Liver (tissue), 9 donors: ENCODE measurements around the gene MFNG. TPM values are rescaled to one million over a fixed set of nuclear protein-coding genes. Genes with fewer than 3 reads are reported as not detected.

Source experiments
- DNase-seq: peaks from one replicate; pipeline ENCODE4 v3.0.0-alpha.2; 2017; ENCODE audit warnings: low spot score
- H3K27ac ChIP-seq, 2 donors: one replicate each; pipeline ENCODE4 v1.7.0; 2013; ENCODE audit warnings: inconsistent platforms in 2 of 2, low read length in 2 of 2, control low read depth in 1 of 2, low read depth in 1 of 2, mild to moderate bottlenecking in 1 of 2
- H3K27me3 ChIP-seq, 4 donors: one replicate each; pipeline versions ENCODE4 v1.6.1 to v1.7.0; 2013; ENCODE audit warnings: low read length in 3 of 4, inconsistent platforms in 1 of 4, mild to moderate bottlenecking in 1 of 4, moderate library complexity in 1 of 4; ENCODE audit not compliant: control insufficient read depth in 4 of 4, insufficient read depth in 4 of 4
- H3K36me3 ChIP-seq, 4 donors: one replicate each; pipeline versions ENCODE4 v1.6.1 to v1.7.0; 2013; ENCODE audit warnings: low read length in 3 of 4, mild to moderate bottlenecking in 3 of 4, low read depth in 1 of 4, moderate library complexity in 1 of 4; ENCODE audit not compliant: control insufficient read depth in 4 of 4, insufficient read depth in 3 of 4
- H3K4me1 ChIP-seq, 4 donors: one replicate each; pipeline versions ENCODE4 v1.6.1 to v1.7.0; 2013; ENCODE audit warnings: low read length in 3 of 4, mild to moderate bottlenecking in 3 of 4, moderate library complexity in 1 of 4; ENCODE audit not compliant: control insufficient read depth in 4 of 4, insufficient read depth in 4 of 4
- H3K4me3 ChIP-seq, 3 donors: one replicate each; pipeline versions ENCODE4 v1.6.1 to v1.7.0; 2013; ENCODE audit warnings: low read length in 3 of 3, control low read depth in 1 of 3, low read depth in 1 of 3, mild to moderate bottlenecking in 1 of 3
- H3K9ac ChIP-seq, 2 donors: one replicate each; pipeline ENCODE4 v1.7.0; 2013; ENCODE audit warnings: low read length in 2 of 2, mild to moderate bottlenecking in 2 of 2, moderate library complexity in 2 of 2, control low read depth in 1 of 2, low read depth in 1 of 2
- H3K9me3 ChIP-seq, 4 donors: one replicate each; pipeline versions ENCODE4 v1.6.1 to v1.7.0; 2013; ENCODE audit warnings: low read length in 3 of 4; ENCODE audit not compliant: control insufficient read depth in 4 of 4
- EGR1 ChIP-seq, 2 donors: IDR thresholded peaks; 2 replicates each; pipeline ENCODE4 v1.6.1; 2016 to 2018; ENCODE audit warnings: antibody characterized with exemption in 2 of 2, low read depth in 2 of 2
- FOXA1 ChIP-seq: IDR thresholded peaks from 2 replicates; pipeline ENCODE4 v1.6.1; 2016; ENCODE audit warnings: antibody characterized with exemption
- FOXA2 ChIP-seq: IDR thresholded peaks from 2 replicates; pipeline ENCODE4 v1.6.1; 2016; ENCODE audit warnings: antibody characterized with exemption
- GABPA ChIP-seq, 2 donors: IDR thresholded peaks in 1 of 2; conservative IDR thresholded peaks in 1 of 2; 2 replicates each; pipeline ENCODE4 v1.6.1; 2016; ENCODE audit warnings: antibody characterized with exemption in 2 of 2, mild to moderate bottlenecking in 1 of 2, moderate library complexity in 1 of 2
- HNF4A ChIP-seq, 2 donors: conservative IDR thresholded peaks; 2 replicates each; pipeline ENCODE4 v1.6.1; 2016; ENCODE audit warnings: antibody characterized with exemption in 2 of 2, mild to moderate bottlenecking in 2 of 2
- HNF4G ChIP-seq: IDR thresholded peaks from 2 replicates; pipeline ENCODE4 v1.6.1; 2016; ENCODE audit warnings: antibody characterized with exemption
- JUND ChIP-seq, 2 donors: IDR thresholded peaks; 2 replicates each; pipeline ENCODE4 v1.6.1; 2016; ENCODE audit warnings: antibody characterized with exemption in 2 of 2
- MAX ChIP-seq: IDR thresholded peaks from 2 replicates; pipeline ENCODE4 v1.6.1; 2016; ENCODE audit warnings: antibody characterized with exemption
- NR2F2 ChIP-seq: IDR thresholded peaks from 2 replicates; pipeline ENCODE4 v1.6.1; 2016; ENCODE audit warnings: antibody characterized with exemption
- RAD21 ChIP-seq, 2 donors: IDR thresholded peaks; 2 replicates each; pipeline ENCODE4 v1.6.1; 2016; ENCODE audit warnings: antibody characterized with exemption in 2 of 2, mild to moderate bottlenecking in 2 of 2
- RXRA ChIP-seq, 2 donors: IDR thresholded peaks; 2 replicates each; pipeline ENCODE4 v1.6.1; 2017 to 2018; ENCODE audit warnings: antibody characterized with exemption in 2 of 2, mild to moderate bottlenecking in 1 of 2
- SP1 ChIP-seq: IDR thresholded peaks from 2 replicates; pipeline ENCODE4 v1.6.1; 2018; ENCODE audit warnings: antibody characterized with exemption, mild to moderate bottlenecking
- TAF1 ChIP-seq: conservative IDR thresholded peaks from 2 replicates; pipeline ENCODE4 v1.6.1; 2016; ENCODE audit warnings: antibody characterized with exemption, mild to moderate bottlenecking
- YY1 ChIP-seq: IDR thresholded peaks from 2 replicates; pipeline ENCODE4 v1.6.1; 2016; ENCODE audit warnings: antibody characterized with exemption, mild to moderate bottlenecking
- WGBS: extraction: QIAGEN DNeasy Blood & Tissue Kit; methylation state at CpG from one replicate; pipeline ENCODE4 v1.1.7; 2013; 5-methylcytosine and 5-hydroxymethylcytosine counted together
- polyA plus RNA-seq, 2 donors: library from polyadenylated mRNA; stranded (reverse) in 1 of 2; unstranded in 1 of 2; fragments of 200-250 nt in 1 of 2; fragments of >200 nt in 1 of 2; fragmentation: Nextera tagmentation in 1 of 2; extraction: Ambion mirVana in 1 of 2; gene quantifications; one replicate each; pipeline versions ENCODE4 v1.2.1 to v1.2.3, GENCODE V29; 2013 to 2015
- total RNA-seq, 2 donors: library from RNA; depleted of rRNA; stranded (reverse); fragments of >200 nt; gene quantifications; one replicate each; pipeline ENCODE4 v1.2.3, GENCODE V29; 2014
- TF ChIP-seq, protein P1 (sequence below): fragments of 150-350 bp; IDR thresholded peaks from 2 replicates; pipeline ENCODE4 v1.5.1; 2017; ENCODE audit warnings: improper control_type of control experiment, low read depth, low read length; ENCODE audit not compliant: missing input control
- TF ChIP-seq, protein P2 (sequence below): IDR thresholded peaks from 2 replicates; pipeline ENCODE4 v1.6.1; 2016; ENCODE audit warnings: antibody characterized with exemption, mild to moderate bottlenecking
- TF ChIP-seq, protein P3 (sequence below): IDR thresholded peaks from 2 replicates; pipeline ENCODE4 v1.6.1; 2016; ENCODE audit warnings: antibody characterized with exemption
- TF ChIP-seq, protein P4 (sequence below): IDR thresholded peaks from 2 replicates; pipeline ENCODE4 v1.6.1; 2016; ENCODE audit warnings: antibody characterized with exemption
- donor health status: healthy.
- donor health status: healthy.
- donor health status: healthy.
- donor health status: healthy.
- donor health status: healthy.

MFNG gene, protein sequence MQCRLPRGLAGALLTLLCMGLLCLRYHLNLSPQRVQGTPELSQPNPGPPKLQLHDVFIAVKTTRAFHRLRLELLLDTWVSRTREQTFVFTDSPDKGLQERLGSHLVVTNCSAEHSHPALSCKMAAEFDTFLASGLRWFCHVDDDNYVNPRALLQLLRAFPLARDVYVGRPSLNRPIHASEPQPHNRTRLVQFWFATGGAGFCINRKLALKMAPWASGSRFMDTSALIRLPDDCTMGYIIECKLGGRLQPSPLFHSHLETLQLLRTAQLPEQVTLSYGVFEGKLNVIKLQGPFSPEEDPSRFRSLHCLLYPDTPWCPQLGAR
- total RNA-seq (1 to 10 TPM; 6.9 to 7.9 TPM), polyA plus RNA-seq (10 to 100 TPM in 1 of 2 donors, 1 to 10 TPM in 1; 5.0 to 10.7 TPM)

DNA sequence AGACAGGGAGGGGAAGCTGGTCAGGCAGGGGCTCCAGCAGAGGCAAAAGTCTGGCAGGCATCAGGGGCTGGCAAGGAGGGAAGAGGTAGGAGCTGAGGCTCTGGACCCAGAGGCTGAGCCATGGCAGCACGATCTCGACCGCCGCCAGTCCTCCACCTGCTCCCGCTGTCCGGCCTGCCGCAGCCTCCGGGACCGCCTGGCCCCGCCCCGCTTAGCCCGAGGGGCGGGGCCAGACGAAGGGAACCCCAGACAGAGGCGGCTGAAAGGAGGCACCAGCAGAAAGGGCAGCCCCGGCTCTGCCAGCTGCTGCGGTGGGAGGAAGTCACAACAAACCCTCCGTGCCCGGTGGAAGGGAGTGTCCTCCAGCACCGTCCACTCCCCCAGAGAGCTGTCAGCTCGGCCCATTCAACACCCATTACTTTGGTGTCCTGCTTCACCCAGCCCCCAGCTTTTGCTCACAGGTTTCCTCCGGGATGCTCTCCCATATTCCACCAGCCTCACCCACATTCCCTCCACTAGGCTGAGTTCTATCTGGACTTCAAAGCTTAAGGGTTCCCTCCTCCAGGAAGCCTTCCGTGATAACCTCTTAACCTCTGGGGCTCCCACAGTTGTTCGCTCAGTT is at the start of gene MFNG:
Gene MFNG (minus strand): TSS at position 161 of the 622 bp plus-strand sequence. CDS start 207 bp downstream, outside the sequence.
- H3K36me3 ChIP-seq, result peaks cover 0 to 12% (median 5%) of the 10 kb centered on the region in 4 donors
- H3K4me1 ChIP-seq, result peaks cover 2 to 9% (median 5%) of the 10 kb centered on the region in 4 donors
- H3K4me3 ChIP-seq, result peak within 1 kb of the TSS in 2 of 3 donors; percentile 42 to 45
- 6% methylated on average over 24 of the region's 24 CpGs for WGBS
- no peaks in the 10 kb centered on the region for H3K9me3 ChIP-seq
- TF ChIP-seq RAD21 (IDR thresholded peaks at IDR 0.05) (peak in 1 of 2 donors; percentile 11), NR2F2 (peak; percentile 15), MAX (no peak), RXRA (IDR thresholded peaks at IDR 0.05) (no peak)
- TF ChIP-seq, protein P1, sequence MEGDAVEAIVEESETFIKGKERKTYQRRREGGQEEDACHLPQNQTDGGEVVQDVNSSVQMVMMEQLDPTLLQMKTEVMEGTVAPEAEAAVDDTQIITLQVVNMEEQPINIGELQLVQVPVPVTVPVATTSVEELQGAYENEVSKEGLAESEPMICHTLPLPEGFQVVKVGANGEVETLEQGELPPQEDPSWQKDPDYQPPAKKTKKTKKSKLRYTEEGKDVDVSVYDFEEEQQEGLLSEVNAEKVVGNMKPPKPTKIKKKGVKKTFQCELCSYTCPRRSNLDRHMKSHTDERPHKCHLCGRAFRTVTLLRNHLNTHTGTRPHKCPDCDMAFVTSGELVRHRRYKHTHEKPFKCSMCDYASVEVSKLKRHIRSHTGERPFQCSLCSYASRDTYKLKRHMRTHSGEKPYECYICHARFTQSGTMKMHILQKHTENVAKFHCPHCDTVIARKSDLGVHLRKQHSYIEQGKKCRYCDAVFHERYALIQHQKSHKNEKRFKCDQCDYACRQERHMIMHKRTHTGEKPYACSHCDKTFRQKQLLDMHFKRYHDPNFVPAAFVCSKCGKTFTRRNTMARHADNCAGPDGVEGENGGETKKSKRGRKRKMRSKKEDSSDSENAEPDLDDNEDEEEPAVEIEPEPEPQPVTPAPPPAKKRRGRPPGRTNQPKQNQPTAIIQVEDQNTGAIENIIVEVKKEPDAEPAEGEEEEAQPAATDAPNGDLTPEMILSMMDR, result no peak
- H3K9ac ChIP-seq, result peak within 1 kb of the TSS; percentile 34 to 43
- peak within 1 kb of the TSS; percentile 76 to 77 for H3K27ac ChIP-seq
- no peaks in the 10 kb centered on the region for H3K27me3 ChIP-seq
- DNase-seq, result peak; percentile 58

GRCh38 chr22:37535159-37535558 is 49.0 kb upstream of the MFNG start:
- Histone ChIP-seq H3K4me1 (peaks cover 2 to 9% (median 3%) of the 10 kb centered on the region in 4 donors), H3K9me3 (no peaks in the 10 kb centered on the region), H3K27me3 (no peaks in the 10 kb centered on the region), H3K9ac (no peak overlapping the region), H3K4me3 (no peak overlapping the region), H3K36me3 (no peaks in the 10 kb centered on the region), H3K27ac (no peak overlapping the region)
- no peak for DNase-seq
- 90% methylated on average over 6 of the region's 6 CpGs for WGBS
- TF ChIP-seq HNF4G, result no peak
- TF ChIP-seq RAD21 (IDR thresholded peaks at IDR 0.05), result no peak
- TF ChIP-seq, protein P2, sequence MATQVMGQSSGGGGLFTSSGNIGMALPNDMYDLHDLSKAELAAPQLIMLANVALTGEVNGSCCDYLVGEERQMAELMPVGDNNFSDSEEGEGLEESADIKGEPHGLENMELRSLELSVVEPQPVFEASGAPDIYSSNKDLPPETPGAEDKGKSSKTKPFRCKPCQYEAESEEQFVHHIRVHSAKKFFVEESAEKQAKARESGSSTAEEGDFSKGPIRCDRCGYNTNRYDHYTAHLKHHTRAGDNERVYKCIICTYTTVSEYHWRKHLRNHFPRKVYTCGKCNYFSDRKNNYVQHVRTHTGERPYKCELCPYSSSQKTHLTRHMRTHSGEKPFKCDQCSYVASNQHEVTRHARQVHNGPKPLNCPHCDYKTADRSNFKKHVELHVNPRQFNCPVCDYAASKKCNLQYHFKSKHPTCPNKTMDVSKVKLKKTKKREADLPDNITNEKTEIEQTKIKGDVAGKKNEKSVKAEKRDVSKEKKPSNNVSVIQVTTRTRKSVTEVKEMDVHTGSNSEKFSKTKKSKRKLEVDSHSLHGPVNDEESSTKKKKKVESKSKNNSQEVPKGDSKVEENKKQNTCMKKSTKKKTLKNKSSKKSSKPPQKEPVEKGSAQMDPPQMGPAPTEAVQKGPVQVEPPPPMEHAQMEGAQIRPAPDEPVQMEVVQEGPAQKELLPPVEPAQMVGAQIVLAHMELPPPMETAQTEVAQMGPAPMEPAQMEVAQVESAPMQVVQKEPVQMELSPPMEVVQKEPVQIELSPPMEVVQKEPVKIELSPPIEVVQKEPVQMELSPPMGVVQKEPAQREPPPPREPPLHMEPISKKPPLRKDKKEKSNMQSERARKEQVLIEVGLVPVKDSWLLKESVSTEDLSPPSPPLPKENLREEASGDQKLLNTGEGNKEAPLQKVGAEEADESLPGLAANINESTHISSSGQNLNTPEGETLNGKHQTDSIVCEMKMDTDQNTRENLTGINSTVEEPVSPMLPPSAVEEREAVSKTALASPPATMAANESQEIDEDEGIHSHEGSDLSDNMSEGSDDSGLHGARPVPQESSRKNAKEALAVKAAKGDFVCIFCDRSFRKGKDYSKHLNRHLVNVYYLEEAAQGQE, result no peak
- TF ChIP-seq FOXA2, result no peak
- no peak for TF ChIP-seq TAF1
- no peak for TF ChIP-seq SP1
- TF ChIP-seq, protein P3, sequence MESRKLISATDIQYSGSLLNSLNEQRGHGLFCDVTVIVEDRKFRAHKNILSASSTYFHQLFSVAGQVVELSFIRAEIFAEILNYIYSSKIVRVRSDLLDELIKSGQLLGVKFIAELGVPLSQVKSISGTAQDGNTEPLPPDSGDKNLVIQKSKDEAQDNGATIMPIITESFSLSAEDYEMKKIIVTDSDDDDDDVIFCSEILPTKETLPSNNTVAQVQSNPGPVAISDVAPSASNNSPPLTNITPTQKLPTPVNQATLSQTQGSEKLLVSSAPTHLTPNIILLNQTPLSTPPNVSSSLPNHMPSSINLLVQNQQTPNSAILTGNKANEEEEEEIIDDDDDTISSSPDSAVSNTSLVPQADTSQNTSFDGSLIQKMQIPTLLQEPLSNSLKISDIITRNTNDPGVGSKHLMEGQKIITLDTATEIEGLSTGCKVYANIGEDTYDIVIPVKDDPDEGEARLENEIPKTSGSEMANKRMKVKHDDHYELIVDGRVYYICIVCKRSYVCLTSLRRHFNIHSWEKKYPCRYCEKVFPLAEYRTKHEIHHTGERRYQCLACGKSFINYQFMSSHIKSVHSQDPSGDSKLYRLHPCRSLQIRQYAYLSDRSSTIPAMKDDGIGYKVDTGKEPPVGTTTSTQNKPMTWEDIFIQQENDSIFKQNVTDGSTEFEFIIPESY, result no peak
- no peak for TF ChIP-seq HNF4A (conservative IDR thresholded peaks at IDR 0.05)
- TF ChIP-seq NR2F2, result no peak
- TF ChIP-seq FOXA1, result no peak
- TF ChIP-seq, protein P4, sequence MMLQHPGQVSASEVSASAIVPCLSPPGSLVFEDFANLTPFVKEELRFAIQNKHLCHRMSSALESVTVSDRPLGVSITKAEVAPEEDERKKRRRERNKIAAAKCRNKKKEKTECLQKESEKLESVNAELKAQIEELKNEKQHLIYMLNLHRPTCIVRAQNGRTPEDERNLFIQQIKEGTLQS, result no peak
- TF ChIP-seq MAX, result no peak
- TF ChIP-seq, protein P1, result no peak
- TF ChIP-seq GABPA (IDR thresholded peaks at IDR 0.05 in 1 of 2, conservative IDR thresholded peaks at IDR 0.05 in 1 of 2), result no peak
- no peak for TF ChIP-seq YY1
- TF ChIP-seq RXRA (IDR thresholded peaks at IDR 0.05), result no peak
- no peak for TF ChIP-seq EGR1 (IDR thresholded peaks at IDR 0.05; ENCODE audit: low read depth in 2 of 2)
- no peak for TF ChIP-seq JUND (IDR thresholded peaks at IDR 0.05)
